GM12891 (cell line): Measurements from ENCODE around the gene ATP2C1.

ENCODE experiments used
- PAX5 ChIP-seq: IDR thresholded peaks from 2 replicates; pipeline ENCODE4 v1.6.1; 2011; ENCODE audit warnings: low read length, moderate library complexity, mild to moderate bottlenecking; ENCODE audit not compliant: insufficient read depth, severe bottlenecking
- POLR2A ChIP-seq: IDR thresholded peaks from 2 replicates; pipeline ENCODE4 v1.6.1; 2011; ENCODE audit warnings: low read depth, low read length, control low read depth
- POLR2AphosphoS5 ChIP-seq: IDR thresholded peaks from 2 replicates; pipeline ENCODE4 v1.6.1; 2011; ENCODE audit warnings: low read depth, low read length, control low read depth

GRCh38 chr3:130846181-130846580 lies 47.7 kb upstream of the ATP2C1 start:
- no peak for TF ChIP-seq POLR2A
- TF ChIP-seq POLR2AphosphoS5, result no peak
- no peak for TF ChIP-seq PAX5
